Measurements from ENCODE around the gene CLTC.

The CLTC gene

DNA sequence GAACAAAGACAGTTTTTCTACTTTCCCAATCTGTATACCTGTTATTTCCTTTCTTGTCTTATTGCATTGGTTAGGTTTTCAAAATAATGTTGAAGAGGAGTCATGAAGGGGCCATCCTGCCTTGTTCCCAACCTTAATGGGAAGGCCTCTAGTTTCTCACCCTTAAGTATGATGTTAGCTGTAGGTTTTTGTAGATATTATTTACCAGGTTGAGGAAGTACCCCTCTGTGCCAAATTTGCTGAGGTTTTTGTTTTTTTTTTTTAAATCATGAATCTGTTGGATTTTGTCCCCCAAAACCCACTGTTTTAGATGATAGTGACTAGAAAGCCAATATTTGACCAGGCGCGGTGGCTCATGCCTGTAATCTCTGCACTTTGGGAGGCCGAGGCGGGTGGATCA is 124.1 kb downstream of the CLTC start:
- TF ChIP-seq CTCF (conservative IDR thresholded peaks at IDR 0.05; ENCODE audit: control insufficient read depth, insufficient read depth, low read depth, low read length) = no peak
- no peak overlapping the region for H3K4me3 ChIP-seq (ENCODE audit: control insufficient read depth, low read depth, low read length)
- DNase-seq (ENCODE audit: low read depth) = no peak

DNA sequence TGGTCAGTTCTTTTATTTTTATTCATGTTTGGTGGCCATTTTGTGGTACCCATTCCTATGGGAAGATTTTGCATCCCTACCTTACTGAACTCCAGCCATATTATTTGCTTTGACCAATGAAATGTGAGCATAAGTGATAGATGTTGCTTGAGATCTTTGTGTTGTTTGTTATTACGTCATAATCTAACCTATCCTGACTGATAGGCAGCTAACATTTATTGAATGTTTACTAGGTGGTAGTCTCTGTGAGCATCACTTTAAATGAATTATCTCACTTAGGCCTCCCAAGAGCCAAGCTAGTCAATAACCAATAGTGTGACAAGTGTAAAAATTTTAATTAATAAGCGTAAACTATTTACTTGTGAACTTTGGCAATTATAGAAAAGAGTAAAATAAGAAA is 125.3 kb downstream of the CLTC start:
- no peak for DNase-seq (ENCODE audit: low read depth)
- TF ChIP-seq CTCF (conservative IDR thresholded peaks at IDR 0.05; ENCODE audit: control insufficient read depth, insufficient read depth, low read depth, low read length) = no peak
- no peak overlapping the region for H3K4me3 ChIP-seq (ENCODE audit: control insufficient read depth, low read depth, low read length)
